ENCODE results near the gene TMEM94. TPM values are rescaled to one million over a fixed set of nuclear protein-coding genes. Genes with fewer than 3 reads are reported as not detected.

Gene TMEM94
- total and polyA plus RNA-seq, 2 of the 13 experiments (the other 11 are each of a cell fraction or from before 2014, with no cell fraction given): 32.6 to 134 TPM

GRCh38 chr17:75418531-75418930 is 37.9 kb upstream of the TMEM94 start:
- in situ Hi-C loops (cut with HindIII; ENCODE audit: extremely low pct_ligation_motif_present, low pct_unique_long_range_greater_than_20kb): loop anchor here (10.0 kb wide), 1 partner anchor 454 kb away; no protein-coding TSS in a partner anchor
- FAIRE-seq: no peak

More at GRCh38 chr17:75418531-75418930, 37.9 kb upstream of the TMEM94 start:
- Histone ChIP-seq H3K4me1 (ENCODE audit: insufficient read depth, low read length) (peaks cover 34% of the 10 kb centered on the region), H3K4me3 (replicated peaks in 1 of 3; ENCODE audit: insufficient read depth in 1 of 3, low read depth in 2 of 3, low read length in 3 of 3) (no peak overlapping the region), H3K9me3 (ENCODE audit: low read length) (no peaks in the 10 kb centered on the region), H3K79me2 (ENCODE audit: insufficient read depth, low read length) (no peaks in the 10 kb centered on the region), H3K9ac (ENCODE audit: insufficient read depth, low read depth, low read length) (no peak overlapping the region), H3K27ac (ENCODE audit: extremely low read length, insufficient read depth, low read length) (no peak overlapping the region), H3K27me3 (ENCODE audit: control insufficient read depth in 1 of 2, insufficient read depth in 2 of 2, low read length in 2 of 2) (peaks cover 0 to 5% of the 10 kb centered on the region in 2 experiments; a peak in 1 of 5 replicates), H4K20me1 (ENCODE audit: insufficient read depth, low read length) (no peaks in the 10 kb centered on the region), H3K4me2 (ENCODE audit: low read depth, low read length) (no peak overlapping the region; the same call in 1 of the 2 replicates), H2AFZ (ENCODE audit: low read length) (no peak overlapping the region), H3K36me3 (replicated peaks in 1 of 2; ENCODE audit: control insufficient read depth in 1 of 2, insufficient read depth in 2 of 2, low read length in 2 of 2) (no peaks in the 10 kb centered on the region)
- no peak for TF ChIP-seq CEBPZ (IDR thresholded peaks at IDR 0.05; ENCODE audit: low read length)
- 0 out of 2 replicates have a peak, but pooled peaks have one; percentile 43 for TF ChIP-seq ZNF121 (CRISPR knock-in tag; IDR thresholded peaks at IDR 0.05)
- ATAC-seq (no peak), DNase-seq (ENCODE audit: low spot score) (no peak)
- 63% methylated on average over 5 of the region's 5 CpGs for WGBS (ENCODE audit: low lambda C conversion rate)
- BruUV-seq (replicated peaks): no TSS peak
- POLR2A ChIA-PET: interaction anchor here (1.4 kb wide), 1 partner anchor 361 kb away, joined by 3 read pairs; no protein-coding TSS in a partner anchor
- intact Hi-C loops (cut with micrococcal nuclease; ENCODE audit: unreplicated experiment): no loop called here
- CTCF ChIA-PET (ENCODE audit: low intra/inter-chr PET ratio, low total read pairs): no interaction called here

Measured in HepG2 (cell line).